Karpas-422 (cell line): ENCODE measurements around the gene PIP4K2A. TPM values are rescaled to one million over a fixed set of nuclear protein-coding genes. Genes with fewer than 3 reads are reported as not detected.
A peak's percentile ranks its signal among the peaks of the same experiment; 100 is the strongest.

ENCODE experiments used
- DNase-seq: peaks from one replicate; pipeline ENCODE4 v3.0.0-alpha.2; 2015
- H2AFZ ChIP-seq: fragments of 200-600 bp; sonication (generic); 2 replicates; pipeline ENCODE4 v1.6.1; 2014; ENCODE audit warnings: antibody characterized with exemption, low read length, mixed read lengths
- H3K27ac ChIP-seq: fragments of 200-600 bp; sonication (generic); 2 replicates; pipeline ENCODE4 v1.5.1; 2014; ENCODE audit warnings: mild to moderate bottlenecking, low read length, moderate library complexity
- H3K27me3 ChIP-seq: fragments of 200-600 bp; sonication (generic); 2 replicates; pipeline ENCODE4 v1.6.1; 2014; ENCODE audit warnings: low read length, mixed read lengths
- H3K36me3 ChIP-seq: fragments of 200-600 bp; sonication (generic); 2 replicates; pipeline ENCODE4 v1.6.1; 2014; ENCODE audit warnings: low read length, mixed read lengths; ENCODE audit not compliant: insufficient read depth
- H3K4me1 ChIP-seq: fragments of 200-600 bp; sonication (generic); 2 replicates; pipeline ENCODE4 v1.6.1; 2014; ENCODE audit warnings: mild to moderate bottlenecking, low read length, mixed read lengths
- H3K4me2 ChIP-seq: fragments of 200-600 bp; sonication (generic); 2 replicates; pipeline ENCODE4 v1.6.1; 2014; ENCODE audit warnings: low read length, low read depth, mild to moderate bottlenecking; ENCODE audit not compliant: poor library complexity, severe bottlenecking
- H3K4me3 ChIP-seq: fragments of 200-600 bp; sonication (generic); 2 replicates; pipeline ENCODE4 v1.5.1; 2014; ENCODE audit warnings: mild to moderate bottlenecking, antibody characterized with exemption, low read length, mixed read lengths
- H3K79me2 ChIP-seq: fragments of 200-600 bp; sonication (generic); 2 replicates; pipeline ENCODE4 v1.6.1; 2014; ENCODE audit warnings: mild to moderate bottlenecking, low read length, mixed read lengths
- H3K9ac ChIP-seq: fragments of 200-600 bp; sonication (generic); 2 replicates; pipeline ENCODE4 v1.6.0; 2014; ENCODE audit warnings: low read length
- H3K9me2 ChIP-seq: fragments of 200-600 bp; sonication (generic), shearing (Covaris generic); replicated peaks from 2 replicates; pipeline ENCODE4 v1.6.0; 2014; ENCODE audit warnings: mild to moderate bottlenecking, low read length, moderate library complexity; ENCODE audit not compliant: insufficient read depth
- H3K9me3 ChIP-seq: fragments of 300-700, 200-600 bp; sonication (generic); 2 replicates; pipeline ENCODE4 v1.6.1; 2014; ENCODE audit warnings: low read length, mixed read lengths
- H4K20me1 ChIP-seq: fragments of 200-600 bp; sonication (generic); 2 replicates; pipeline ENCODE4 v1.6.1; 2014; ENCODE audit warnings: mild to moderate bottlenecking, antibody characterized with exemption, low read length, low read depth; ENCODE audit not compliant: insufficient read depth
- total RNA-seq: library from RNA; depleted of rRNA; stranded (reverse); fragments of >200 nt; shearing (Covaris generic); gene quantifications from 2 replicates; pipeline ENCODE4 v1.2.3, GENCODE V29; 2014; ENCODE audit warnings: low replicate concordance

Gene PIP4K2A
- total RNA-seq, 1 experiment from 2014 or later, result 32.6 TPM

DNA sequence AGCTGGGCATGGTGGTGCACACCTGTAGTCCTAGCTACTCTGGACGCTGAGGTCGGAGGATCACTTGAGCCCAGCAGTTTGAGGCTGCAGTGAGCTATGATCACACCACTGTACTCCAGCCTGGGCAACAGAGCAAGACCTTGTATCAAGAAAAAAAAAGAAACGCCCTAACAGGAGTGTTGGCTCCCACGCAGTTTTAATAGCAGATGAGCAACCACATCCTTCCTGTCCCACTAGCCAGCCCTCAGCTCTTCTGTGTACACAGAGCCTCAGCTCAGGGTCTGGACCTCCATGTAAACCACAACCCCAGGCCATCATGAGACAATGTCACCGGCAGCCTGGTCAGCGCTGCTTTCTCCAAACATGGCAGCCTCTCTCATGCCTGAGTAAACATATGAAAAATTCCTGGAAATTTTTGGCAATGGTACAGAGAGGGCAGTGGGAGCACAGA is 108.2 kb downstream of the PIP4K2A start:
- DNase-seq, result no peak
- no peak overlapping the region for H2AFZ ChIP-seq
- no peaks in the 10 kb centered on the region for H3K9me3 ChIP-seq
- H3K9ac ChIP-seq, result no peak overlapping the region
- H3K4me1 ChIP-seq, result peaks cover 16% of the 10 kb centered on the region
- no peaks in the 10 kb centered on the region for H3K27me3 ChIP-seq
- H3K36me3 ChIP-seq, result no peaks in the 10 kb centered on the region
- no peaks in the 10 kb centered on the region for H3K79me2 ChIP-seq
- H3K27ac ChIP-seq, result no peak overlapping the region
- no peak overlapping the region for H3K4me3 ChIP-seq
- H3K9me2 ChIP-seq, result no peaks in the 10 kb centered on the region
- no peak overlapping the region for H3K4me2 ChIP-seq
- H4K20me1 ChIP-seq, result no peaks in the 10 kb centered on the region; the same call in 1 of the 2 replicates

DNA sequence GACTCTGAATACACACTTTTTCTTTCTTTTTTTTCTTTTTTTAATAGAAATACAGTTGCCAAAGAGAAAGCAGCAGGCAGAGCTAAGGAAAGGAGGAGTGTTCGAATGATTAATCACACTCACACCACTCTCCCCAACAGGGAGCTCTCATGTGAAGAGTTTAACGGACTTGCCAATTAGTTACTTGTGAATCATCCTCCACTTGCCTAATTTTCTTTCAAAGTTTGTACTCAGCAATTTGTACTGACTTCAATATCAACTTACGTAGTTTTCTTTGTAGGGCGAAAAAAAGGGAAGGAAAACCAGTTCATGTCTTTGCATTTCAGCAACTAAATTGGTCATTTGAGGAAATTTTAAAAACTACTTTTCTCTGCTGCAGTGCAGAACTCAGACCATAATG is 109.2 kb downstream of the PIP4K2A start:
- Histone ChIP-seq H4K20me1 (no peaks in the 10 kb centered on the region; the same call in 1 of the 2 replicates), H3K79me2 (no peaks in the 10 kb centered on the region), H3K27me3 (no peaks in the 10 kb centered on the region), H3K9me3 (no peaks in the 10 kb centered on the region), H3K9ac (no peak overlapping the region), H2AFZ (no peak overlapping the region), H3K4me3 (no peak overlapping the region), H3K4me1 (peaks cover 18% of the 10 kb centered on the region), H3K4me2 (no peak overlapping the region), H3K27ac (no peak overlapping the region), H3K36me3 (no peaks in the 10 kb centered on the region), H3K9me2 (no peaks in the 10 kb centered on the region)
- peak; percentile 50 for DNase-seq

DNA sequence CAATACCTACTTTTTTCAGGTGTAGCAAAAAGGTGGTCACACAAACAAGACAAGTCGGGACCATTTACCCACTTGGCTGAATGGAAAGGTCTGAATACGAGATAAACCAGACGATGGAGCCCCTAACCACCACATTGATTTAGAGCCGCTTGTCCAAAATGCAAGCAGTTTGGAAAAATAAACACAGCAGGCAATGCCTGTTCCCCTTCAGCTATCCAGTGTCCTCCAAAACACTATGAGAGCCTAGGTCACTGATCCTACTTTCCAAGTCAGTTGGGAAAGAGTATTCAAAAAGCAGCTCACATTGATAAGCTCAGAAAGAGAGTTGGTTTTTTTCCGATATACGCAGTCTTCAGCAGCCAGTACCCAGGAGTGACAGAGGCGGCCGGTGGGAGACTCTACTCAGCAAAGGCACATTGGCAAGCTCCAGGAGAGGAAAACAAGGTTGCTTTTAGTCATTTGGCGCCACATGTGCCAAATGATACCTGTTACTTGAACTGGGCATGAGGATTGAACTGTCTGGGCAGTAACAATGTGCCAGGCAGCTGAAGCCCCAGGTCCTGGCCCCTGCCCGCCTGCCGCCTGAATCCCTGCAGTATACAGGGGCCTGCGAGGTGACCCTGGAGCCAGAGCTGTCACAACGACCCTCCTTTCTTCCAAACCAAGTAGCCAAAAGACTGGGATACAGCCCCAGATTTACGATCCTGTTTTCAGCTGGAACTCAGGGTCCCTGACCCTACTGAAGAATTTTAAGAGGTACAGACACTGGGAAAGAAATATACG is 109.8 kb downstream of the PIP4K2A start:
- no peaks in the 10 kb centered on the region for H3K27me3 ChIP-seq
- DNase-seq, result no peak
- H3K4me2 ChIP-seq, result no peak overlapping the region
- no peak overlapping the region for H2AFZ ChIP-seq
- no peak overlapping the region for H3K4me3 ChIP-seq
- H4K20me1 ChIP-seq, result peaks cover 4% of the 10 kb centered on the region; the same call in 1 of the 2 replicates
- peaks cover 18% of the 10 kb centered on the region for H3K4me1 ChIP-seq
- no peak overlapping the region for H3K27ac ChIP-seq
- H3K9ac ChIP-seq, result no peak overlapping the region
- H3K9me2 ChIP-seq, result no peaks in the 10 kb centered on the region
- no peaks in the 10 kb centered on the region for H3K9me3 ChIP-seq
- H3K79me2 ChIP-seq, result no peaks in the 10 kb centered on the region
- H3K36me3 ChIP-seq, result no peaks in the 10 kb centered on the region

DNA sequence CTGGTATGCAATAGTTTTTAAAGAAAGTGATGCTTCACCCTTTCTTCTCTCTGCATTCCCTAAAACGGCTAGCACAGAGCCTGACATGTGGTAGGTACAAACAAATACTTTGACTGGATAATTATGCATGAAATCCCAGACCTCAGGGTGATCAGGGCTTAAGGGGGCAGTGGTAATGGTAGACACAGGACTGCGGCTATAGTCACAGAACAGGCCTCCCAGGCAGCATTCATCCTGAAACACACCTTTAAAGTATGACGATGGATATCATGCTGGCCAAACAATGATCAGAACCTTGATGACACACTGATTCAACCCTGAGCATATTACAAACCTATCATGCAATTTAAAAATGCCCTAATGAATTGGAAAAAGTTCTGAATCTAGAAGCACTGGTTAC is 110.8 kb downstream of the PIP4K2A start:
- Histone ChIP-seq H2AFZ (no peak overlapping the region), H3K9me2 (no peaks in the 10 kb centered on the region), H3K4me3 (no peak overlapping the region), H3K4me1 (peaks cover 18% of the 10 kb centered on the region), H3K9me3 (no peaks in the 10 kb centered on the region), H3K79me2 (no peaks in the 10 kb centered on the region), H4K20me1 (peaks cover 5% of the 10 kb centered on the region; the same call in 1 of the 2 replicates), H3K4me2 (no peak overlapping the region), H3K27me3 (no peaks in the 10 kb centered on the region), H3K9ac (no peak overlapping the region), H3K27ac (no peak overlapping the region), H3K36me3 (no peaks in the 10 kb centered on the region)
- DNase-seq, result no peak

DNA sequence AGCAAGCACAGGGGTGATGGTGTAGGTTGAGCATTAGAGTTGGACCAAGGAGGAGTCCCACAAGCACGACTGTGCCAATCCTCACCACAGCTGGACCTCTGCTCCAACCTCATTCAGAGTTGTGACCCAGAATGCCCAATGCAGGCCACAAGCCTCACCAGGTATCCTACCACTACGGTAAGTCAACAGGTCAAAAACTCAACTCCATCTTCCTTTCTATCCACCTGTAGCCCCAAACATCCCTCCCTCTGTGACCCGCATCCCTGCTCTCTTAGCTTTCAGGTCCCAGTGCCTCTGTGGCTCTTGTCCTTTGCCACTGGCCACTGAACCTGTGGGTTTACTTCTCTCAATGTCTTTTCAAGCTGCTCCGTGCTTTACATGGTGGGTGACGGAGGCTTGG is 112.8 kb downstream of the PIP4K2A start:
- Histone ChIP-seq H3K4me1 (peaks cover 18% of the 10 kb centered on the region), H3K9ac (no peak overlapping the region), H2AFZ (no peak overlapping the region), H3K27ac (no peak overlapping the region), H3K4me3 (no peak overlapping the region), H3K36me3 (no peaks in the 10 kb centered on the region), H4K20me1 (peaks cover 5% of the 10 kb centered on the region; the same call in 1 of the 2 replicates), H3K79me2 (no peaks in the 10 kb centered on the region), H3K9me2 (no peaks in the 10 kb centered on the region), H3K4me2 (no peak overlapping the region), H3K9me3 (no peaks in the 10 kb centered on the region), H3K27me3 (no peaks in the 10 kb centered on the region)
- DNase-seq, result no peak

DNA sequence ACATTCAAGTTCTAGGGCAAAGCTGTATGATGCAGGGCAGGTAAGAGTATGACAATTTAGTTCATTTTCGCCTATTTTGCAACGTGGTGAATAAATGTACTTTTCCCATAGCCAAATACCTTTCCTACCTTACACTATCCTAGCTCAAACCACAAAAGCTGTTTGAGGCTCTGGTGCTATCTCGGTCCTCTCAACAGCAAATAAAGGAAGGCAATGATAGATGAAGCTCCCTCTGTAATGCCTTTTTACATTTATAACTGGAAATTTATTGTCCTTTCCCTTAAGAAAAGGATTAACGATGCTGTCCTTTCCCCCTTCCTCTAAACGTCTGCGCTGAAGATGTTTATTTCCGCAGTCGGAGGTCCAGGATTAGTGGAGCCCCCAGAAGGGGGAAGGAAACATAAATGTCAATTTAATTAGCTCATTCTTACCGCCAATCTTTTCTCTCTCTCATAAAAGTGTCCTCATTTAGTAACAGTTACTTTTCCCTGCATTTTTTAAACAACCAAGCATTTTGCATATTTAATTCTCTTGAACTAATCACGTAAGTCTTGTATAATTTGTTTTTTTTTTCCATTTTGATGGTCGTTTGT is 114.6 kb downstream of the PIP4K2A start:
- Histone ChIP-seq H3K4me2 (no peak overlapping the region), H3K79me2 (no peaks in the 10 kb centered on the region), H2AFZ (no peak overlapping the region), H3K36me3 (no peaks in the 10 kb centered on the region), H3K9me2 (no peaks in the 10 kb centered on the region), H3K4me1 (peaks cover 5% of the 10 kb centered on the region; the same call in 1 of the 2 replicates), H3K9ac (no peak overlapping the region), H3K9me3 (no peaks in the 10 kb centered on the region), H3K4me3 (no peak overlapping the region), H3K27me3 (no peaks in the 10 kb centered on the region), H4K20me1 (peaks cover 5% of the 10 kb centered on the region; the same call in 1 of the 2 replicates), H3K27ac (no peak overlapping the region)
- no peak for DNase-seq

DNA sequence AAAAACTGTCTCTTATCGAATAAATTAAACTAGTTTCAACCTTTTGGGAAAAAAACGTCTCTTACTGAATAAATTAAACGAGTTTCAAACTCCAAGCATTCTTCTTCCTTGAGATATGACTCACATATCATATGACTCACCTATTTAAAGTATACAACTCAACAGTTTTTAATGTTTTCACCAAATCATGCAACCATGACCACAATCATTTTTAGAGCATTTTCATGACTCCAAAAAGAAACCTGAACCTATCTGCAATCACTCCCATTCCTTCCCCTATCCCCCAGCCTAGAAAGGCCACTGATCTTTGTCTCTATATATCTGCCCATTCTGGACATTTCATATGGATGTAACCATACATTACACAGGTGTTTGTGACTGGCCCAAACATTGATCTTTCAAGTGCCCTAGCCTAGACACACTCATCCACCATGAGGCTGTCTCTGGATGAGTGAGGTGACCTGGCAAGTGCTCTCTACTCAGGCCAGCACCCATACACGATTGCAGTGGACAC is 115.3 kb downstream of the PIP4K2A start:
- Histone ChIP-seq H2AFZ (no peak overlapping the region), H3K79me2 (no peaks in the 10 kb centered on the region), H3K9me3 (no peaks in the 10 kb centered on the region), H3K36me3 (no peaks in the 10 kb centered on the region), H3K4me2 (no peak overlapping the region), H3K9ac (no peak overlapping the region), H3K4me3 (no peak overlapping the region), H3K27me3 (no peaks in the 10 kb centered on the region), H3K9me2 (no peaks in the 10 kb centered on the region), H3K27ac (no peak overlapping the region), H4K20me1 (peaks cover 5% of the 10 kb centered on the region; the same call in 1 of the 2 replicates), H3K4me1 (peaks cover 5% of the 10 kb centered on the region; the same call in 1 of the 2 replicates)
- no peak for DNase-seq

DNA sequence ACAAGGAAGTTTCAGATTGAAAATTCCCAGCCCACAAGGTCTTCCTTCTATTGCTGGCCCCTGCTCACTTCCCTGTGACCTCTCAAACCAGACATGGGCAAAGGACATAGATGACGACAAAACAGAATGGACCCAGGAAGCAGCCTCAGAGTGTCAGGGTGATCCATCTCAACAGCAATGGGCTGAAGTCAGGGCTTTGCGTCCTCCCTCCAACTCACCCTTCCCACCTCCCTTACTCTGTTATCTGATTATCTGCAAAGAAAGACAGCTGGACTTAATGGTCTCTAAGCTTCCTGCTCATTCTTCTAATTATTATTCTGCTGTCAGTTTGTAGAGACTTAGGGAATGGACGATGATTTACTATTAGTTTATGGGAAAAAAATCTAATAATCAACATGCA is 115.9 kb downstream of the PIP4K2A start:
- H3K4me2 ChIP-seq, result no peak overlapping the region
- no peaks in the 10 kb centered on the region for H3K9me2 ChIP-seq
- H3K9me3 ChIP-seq, result no peaks in the 10 kb centered on the region
- no peak overlapping the region for H2AFZ ChIP-seq
- no peaks in the 10 kb centered on the region for H3K79me2 ChIP-seq
- peaks cover 5% of the 10 kb centered on the region; the same call in 1 of the 2 replicates for H3K4me1 ChIP-seq
- no peak overlapping the region for H3K27ac ChIP-seq
- H3K4me3 ChIP-seq, result no peak overlapping the region
- peaks cover 5% of the 10 kb centered on the region; the same call in 1 of the 2 replicates for H4K20me1 ChIP-seq
- DNase-seq, result no peak
- H3K9ac ChIP-seq, result no peak overlapping the region
- no peaks in the 10 kb centered on the region for H3K27me3 ChIP-seq
- H3K36me3 ChIP-seq, result no peaks in the 10 kb centered on the region
